Ramos (cell line): ENCODE results near the gene BRSK1.
"Not testable (repeated sequence)": the region's sequence is repeated elsewhere in the genome, so short reads cannot be mapped to it uniquely, and the experiment has no call there.

Source experiments
- in situ Hi-C: fragments of 300-500 bp; cut with MboI; formaldehyde crosslinking; loops from one replicate; pipeline ENCODE4 v1.14.3; 2022; ENCODE audit warnings: low sequenced_read_pairs; ENCODE audit not compliant: unreplicated experiment

BRSK1 gene

DNA sequence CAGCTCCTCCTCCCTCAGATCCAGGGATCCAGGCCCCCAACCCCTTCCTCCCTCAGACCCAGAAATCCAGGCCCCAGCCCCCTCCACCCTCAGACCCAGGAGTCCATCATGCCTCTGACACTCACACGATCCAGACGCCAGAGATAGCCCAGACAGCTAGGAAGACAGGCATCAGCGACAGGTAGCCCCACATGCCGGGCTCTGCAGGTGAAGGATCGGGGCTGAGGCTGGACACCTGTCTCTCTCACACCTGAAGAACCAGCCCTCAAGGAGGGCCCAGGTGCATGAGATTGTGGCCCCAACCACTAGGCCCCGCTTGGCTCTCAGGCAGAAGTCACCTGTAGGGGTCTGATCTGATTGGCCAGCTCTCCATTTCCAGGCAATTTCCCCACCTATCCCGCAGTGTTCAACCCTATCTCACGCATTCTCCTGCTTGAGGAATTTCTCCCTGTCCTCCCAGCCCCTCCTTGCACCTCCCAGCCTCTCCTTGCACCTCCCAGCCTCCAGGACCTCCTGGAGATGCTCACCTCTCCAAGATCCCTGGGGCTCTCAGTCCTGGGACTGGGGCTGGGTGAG is 37.1 kb downstream of the BRSK1 start:
- in situ Hi-C loops, result no loop called here

DNA sequence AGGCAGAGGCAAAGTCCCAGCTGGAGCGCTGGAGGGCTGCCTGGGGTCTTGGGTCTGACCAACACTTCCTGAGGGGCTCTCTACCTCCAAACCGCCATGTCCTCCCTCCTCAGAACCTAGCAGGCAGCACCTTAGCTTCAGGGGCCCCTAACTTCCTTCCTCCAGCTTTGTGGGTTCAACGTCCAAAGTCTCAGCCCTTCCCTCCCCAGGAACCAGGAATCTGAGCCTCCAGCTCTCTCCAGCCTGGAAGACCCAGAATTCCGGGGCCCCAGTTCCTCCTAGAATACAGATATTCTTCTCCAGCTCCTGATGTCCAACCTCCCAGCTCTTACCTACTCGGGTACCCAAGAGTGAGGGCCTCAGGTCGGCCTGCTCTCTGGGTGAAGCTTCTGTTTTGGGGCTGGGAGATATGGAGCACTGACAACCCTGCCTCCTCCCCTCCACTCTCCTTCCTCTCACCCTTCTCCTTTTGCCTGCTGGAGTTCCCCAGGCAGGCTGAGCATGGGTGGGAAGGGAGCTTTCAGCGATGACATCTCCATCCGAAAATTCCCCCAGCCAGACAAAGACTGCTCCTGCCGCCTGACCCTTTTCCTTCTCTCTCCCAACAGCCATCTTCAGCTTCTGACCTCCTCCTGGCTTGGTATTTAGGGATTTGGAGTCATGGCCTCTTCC is 37.8 kb downstream of the BRSK1 start:
- in situ Hi-C loops, result no loop called here

DNA sequence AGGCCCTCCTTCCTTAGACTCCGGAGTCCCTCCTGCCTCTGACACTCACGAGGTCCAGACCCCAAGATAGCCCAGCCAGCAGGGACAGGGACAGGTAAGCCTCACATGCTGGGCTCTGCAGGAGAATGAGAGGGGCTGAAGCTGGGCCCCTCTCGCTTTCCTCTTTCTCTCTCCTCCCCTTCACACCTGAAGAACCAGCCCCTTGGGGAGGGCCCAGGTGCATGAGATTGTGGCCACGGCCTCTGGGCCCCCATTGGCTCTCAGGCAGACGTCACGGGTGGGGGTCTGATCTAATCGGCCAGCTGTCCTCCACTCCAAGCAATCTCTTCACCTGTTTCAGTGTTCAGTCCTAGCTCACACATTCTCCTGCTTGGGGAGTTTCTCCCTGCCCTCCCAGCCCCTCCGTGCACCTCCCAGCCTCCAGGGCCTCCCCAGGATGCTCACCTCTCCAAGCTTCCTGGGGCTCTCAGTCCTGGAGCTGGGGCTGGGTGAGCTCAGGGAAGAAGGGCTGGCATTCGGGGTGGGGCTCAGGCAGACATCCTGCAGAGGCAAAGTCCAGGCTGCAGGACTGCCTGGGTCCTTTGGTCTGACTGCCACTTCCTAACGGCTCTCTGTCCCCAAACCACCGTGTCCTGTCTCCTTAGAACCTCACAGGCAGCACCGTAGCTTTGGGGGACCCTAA is 38.5 kb downstream of the BRSK1 start:
- in situ Hi-C loops, result no loop called here

DNA sequence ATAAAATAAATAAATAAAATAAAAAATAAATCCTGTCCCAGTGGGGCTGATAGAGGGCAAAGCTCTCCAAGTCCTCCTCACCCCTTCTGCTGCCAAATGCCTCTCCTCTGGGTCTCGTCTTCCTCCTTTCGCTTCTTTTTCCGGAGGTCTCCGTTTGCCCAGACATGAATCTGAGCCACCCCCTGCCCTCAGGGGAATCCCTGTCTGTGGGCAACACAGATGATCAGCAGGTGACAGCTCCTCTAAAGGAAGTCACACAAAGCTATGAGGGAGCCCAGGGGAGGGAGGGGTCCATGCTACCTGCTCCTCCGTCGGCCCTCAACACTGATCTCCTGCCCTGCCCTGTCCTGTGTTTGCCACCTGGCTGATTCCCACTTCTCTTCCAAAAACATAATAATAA is 40.9 kb downstream of the BRSK1 start:
- in situ Hi-C loops, result no loop called here

DNA sequence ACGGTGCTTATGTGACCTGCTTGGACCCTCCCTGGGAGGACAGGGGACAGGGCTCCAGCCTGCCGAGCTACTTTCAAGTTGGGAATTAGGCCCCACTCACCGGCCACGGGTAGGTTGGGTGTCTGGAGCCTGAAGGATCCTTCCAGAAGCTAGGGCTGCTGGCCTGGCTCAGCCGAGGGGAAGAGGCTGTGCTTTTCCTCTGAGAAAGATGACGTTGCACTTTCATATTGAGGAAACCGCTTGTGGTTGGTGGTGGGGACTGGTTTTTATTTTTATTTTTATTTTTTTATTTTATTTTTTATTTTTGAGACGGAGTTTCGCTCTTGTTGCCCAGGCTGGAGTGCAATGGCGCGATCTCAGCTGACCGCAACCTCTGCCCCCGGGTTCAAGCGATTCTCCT is 41.4 kb downstream of the BRSK1 start, which contains the start of gene TMEM150B:
TSS of gene TMEM150B (minus strand) at position 170 of the 400 bp plus-strand sequence. CDS start 4,305 bp downstream, outside the sequence.
- in situ Hi-C loops, result no loop called here

DNA sequence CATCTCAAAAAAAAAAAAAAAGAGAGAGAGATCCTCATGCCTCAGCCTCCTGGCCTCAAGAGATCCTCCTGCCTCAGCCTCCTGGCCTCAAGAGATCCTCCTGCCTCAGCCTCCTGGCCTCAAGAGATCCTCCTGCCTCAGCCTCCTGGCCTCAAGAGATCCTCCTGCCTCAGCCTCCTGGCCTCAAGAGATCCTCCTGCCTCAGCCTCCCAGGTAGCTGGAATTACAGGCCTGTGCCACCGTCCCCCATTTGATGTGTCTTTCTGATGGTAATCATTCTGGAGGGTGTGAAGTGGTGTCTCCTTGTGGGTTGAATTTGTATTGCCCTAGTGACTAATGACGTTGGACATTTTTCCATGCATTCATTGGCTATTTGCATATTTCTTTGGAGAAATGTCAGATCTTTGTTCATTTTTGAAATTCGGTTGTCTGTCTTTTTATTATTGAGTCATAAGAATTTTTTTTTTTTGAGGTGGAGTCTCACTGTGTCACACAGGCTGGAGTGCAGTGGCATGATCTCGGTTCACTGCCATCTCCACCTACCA is 45.0 kb downstream of the BRSK1 start:
- in situ Hi-C loops, result not testable (repeated sequence)

DNA sequence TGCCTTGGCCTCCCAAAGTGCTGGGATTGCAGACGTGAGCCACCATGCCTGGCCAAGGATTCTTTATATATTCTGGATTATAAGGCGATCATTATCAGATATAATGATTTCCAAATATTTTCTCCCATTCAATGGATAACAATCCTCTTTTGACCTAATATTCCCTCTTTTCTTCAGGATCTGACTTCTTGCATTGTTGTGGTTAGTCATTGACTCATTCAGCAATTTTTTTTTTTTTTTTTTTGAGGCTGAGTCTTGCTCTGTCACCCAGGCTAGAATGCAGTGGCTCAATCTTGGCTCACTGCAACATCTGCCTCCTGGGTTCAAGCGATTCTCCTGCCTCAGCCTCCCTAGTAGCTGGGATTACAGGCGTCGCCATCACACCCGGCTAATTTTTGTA is 46.0 kb downstream of the BRSK1 start:
- in situ Hi-C loops, result not testable (repeated sequence)

DNA sequence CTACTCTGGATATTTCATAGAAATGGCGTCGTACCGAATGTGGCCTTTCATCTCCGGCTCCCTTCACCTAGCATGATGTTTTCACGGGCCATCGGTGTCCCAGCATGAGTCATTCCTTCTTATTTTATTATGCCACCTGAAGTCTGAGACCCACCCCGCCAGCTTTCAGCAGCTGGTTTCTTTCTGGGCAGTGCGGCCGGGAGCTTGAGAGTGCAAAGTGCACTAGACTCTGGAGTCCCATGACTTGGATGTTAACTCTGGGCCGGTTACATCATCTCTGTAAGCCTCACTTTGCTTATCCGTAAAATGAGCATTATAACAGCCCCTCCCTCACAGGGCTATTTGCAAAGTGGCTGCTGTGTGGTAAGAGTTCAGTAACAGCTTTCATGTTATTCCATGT is 50.1 kb downstream of the BRSK1 start:
- in situ Hi-C loops, result no loop called here

DNA sequence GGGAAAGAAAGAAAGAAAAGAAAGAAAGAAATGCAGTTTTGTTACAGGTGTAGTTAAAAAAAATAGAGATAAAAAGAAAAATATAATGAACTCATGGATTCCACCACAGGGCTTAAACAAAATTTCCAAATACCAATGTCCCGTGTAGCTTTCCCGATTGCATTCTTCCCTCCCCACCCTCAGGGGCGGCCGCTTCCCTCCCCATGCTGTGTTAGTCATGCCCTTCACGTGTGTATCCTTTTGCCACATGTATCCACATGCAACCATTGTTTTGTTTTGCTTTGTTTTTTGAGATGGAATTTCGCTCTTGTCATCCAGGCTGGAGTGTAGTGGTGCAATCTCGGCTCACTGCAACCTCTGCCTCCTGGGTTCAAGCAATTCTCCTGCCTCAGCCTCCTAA is 52.3 kb downstream of the BRSK1 start:
- in situ Hi-C loops, result no loop called here

DNA sequence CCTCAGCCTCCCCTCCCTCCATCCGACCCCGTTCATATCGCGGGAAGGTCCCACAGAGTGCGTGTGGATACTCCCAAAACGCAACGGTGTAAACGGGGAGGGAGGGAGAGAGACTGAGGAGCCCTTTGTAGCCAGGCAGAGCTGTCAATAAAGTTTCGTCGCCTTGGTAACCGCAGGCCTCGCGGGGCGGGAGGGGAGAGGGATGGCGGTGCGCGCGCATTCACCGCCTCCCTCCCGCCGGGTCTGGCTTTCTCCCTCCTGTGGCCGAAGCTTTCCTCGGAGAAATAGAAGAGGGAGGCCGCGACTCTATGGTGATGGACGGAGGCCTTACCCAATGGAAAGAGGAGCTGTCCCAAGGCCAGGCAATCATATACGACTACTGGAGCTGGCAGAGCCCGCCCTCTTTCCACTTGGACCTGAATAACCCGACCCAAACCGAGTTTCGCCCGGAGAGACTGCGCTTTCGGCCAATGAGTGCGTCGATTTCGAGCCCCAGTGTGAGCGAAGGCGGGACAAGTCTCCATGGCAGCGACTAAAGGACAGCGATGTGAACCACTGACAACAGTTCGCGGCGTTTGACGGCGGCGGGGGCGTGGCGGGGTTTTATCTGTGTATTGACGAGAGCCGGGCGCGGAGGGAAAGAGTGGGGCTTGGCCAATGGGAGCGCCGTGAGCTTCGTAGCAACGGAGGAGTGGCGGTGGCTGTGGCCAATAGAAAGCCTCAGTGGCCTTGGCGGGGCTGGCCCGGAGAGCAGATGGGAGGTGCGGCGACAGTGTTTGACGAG is 55.5 kb downstream of the BRSK1 start, which contains the start of gene KMT5C:
TSS of gene KMT5C (plus strand) at position 772 of the 784 bp plus-strand sequence. CDS start 2,061 bp downstream, outside the sequence.
- in situ Hi-C loops, result no loop called here

DNA sequence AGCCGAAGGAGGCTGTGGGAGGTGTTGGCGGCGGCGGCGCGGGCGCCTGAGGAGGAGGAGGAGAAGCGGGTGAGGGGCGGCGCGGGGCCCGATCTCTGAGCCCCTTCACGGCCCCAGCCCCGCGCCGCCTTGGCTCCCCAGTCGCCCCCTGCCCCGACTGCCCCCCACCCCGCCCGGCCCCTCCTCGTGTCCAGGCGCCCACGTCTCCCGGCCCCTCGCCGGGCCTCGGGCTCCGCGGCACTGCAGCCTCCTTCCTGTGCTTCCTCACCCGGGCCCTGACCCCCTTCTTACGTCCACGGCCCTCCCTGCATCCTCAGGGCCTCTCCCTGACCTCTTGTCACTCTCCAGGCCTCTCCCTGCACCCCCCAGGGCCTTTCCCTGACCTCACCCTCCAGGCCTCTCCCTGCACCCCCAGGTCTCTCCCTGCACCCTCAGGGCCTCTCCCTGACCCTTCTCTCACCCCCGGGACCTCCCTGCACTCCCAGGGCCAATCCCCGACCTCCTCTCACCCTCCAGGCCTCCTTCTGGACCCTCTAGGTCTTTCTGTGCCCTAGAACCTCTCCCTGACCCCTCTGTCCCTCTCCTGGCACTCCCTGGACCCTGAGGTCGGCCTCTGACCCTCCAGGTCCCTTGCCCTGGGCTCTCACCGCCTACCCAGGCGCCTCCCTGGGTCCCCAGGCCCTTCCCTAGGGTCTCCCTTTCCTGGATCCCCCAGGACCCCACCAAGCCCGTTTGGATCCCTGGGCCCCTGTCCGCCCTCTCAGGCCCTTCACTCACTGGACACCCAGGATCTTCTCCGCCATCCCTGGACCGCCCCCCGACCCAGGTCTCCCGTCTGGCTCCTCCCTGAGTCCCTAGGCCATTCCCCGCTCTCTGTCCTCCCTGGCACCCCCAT is 56.3 kb downstream of the BRSK1 start:
- in situ Hi-C loops, result no loop called here

DNA sequence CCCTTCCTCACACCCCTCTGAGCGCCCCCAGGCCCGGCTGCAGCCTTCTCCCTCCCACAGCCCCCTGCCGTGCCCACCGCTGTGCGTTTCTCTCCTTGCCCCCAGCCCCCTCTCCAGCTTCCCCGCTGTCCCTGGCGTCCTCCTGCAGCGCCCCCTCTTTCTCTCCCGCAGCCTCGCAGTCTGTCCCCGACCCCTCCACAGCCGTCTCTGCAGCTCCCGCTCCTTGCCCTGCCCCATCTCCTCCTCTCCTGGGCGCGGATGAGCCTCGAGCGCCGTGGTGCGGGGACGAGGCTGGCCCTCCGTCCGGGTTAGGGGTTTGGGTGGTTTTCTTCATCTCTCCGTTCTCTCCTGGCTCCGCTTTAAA is 57.0 kb downstream of the BRSK1 start:
- in situ Hi-C loops, result no loop called here

DNA sequence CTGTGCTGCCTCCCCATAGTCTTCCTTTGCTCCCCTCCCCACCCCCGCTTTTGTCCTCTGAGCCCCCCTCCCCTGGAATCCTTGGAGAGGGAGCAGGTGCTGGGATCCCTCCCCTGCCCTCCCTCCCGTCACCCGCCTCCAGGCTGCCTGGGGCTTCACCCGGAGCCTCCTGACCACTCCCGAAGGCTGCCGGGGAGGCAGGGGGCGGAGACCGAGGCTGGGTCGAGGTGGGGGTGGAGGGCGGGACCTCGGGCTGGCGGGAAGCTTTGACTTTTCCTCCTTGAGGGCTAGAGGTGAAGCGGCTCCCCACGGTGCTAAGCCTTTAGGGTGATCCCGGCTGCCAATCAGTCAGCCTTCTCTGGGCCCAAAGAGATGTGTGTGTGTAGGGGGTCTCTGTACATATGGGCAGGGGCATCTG is 57.4 kb downstream of the BRSK1 start:
- in situ Hi-C loops, result no loop called here

DNA sequence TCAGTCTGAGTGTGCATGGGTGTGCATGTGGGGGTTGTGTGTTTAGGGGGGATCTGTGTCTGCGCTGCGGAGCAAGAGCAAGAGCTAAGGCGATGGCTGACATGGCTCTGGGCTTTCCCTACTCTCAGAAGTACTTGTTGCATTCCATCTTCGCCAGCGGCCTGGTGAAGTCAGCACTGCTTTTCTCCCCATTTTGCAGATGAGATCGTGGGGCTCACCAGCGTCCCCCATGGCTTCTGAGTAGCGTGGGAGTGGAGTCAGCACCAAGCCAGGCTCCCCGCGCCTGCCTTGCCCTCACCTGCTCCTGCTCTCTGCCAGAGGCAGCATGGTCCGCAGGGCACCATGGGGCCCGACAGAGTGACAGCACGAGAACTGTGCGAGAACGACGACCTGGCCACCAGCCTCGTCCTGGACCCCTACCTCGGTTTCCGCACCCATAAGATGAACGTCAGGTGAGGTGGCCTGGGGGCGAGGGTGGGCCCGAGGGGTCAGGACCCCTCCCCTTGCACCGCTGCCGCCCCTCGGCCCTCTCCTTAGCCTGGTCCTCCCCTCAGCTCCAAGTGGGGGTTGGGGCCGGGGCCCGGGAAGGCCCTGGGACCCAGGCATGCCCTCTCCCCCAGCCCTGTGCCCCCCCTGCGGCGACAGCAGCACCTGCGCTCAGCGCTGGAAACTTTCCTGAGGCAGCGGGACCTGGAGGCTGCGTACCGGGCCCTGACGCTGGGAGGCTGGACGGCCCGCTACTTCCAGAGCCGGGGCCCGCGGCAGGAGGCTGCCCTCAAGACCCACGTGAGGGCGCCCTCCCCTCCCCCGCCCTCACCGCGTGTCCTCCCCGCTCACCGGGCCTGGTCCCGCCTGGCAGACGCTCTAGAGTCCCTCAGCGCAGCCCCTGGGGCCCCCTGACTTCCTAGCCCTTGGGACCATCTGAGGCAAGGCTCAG is 58.1 kb downstream of the BRSK1 start:
- in situ Hi-C loops, result no loop called here

DNA sequence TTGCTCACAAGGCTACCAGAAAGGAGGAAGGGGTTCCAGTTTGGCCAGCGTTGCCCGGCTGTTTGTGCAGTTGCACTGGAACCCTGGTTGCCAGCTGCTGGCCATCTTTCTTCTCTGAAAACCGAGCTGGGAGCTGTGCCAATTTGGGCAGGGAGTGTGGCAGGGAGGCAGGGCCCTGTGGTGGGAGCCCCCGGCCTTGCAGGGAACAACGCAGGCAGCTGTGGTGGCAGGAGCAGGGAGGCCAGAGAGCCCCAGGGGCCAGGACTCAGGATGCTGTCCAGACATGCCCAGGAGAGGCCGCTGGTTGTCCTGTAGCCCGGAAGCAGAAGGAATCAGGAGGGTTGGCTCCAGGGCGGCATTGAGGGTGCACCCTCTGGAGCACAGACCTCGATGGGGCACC is 60.6 kb downstream of the BRSK1 start:
- in situ Hi-C loops, result no loop called here

DNA sequence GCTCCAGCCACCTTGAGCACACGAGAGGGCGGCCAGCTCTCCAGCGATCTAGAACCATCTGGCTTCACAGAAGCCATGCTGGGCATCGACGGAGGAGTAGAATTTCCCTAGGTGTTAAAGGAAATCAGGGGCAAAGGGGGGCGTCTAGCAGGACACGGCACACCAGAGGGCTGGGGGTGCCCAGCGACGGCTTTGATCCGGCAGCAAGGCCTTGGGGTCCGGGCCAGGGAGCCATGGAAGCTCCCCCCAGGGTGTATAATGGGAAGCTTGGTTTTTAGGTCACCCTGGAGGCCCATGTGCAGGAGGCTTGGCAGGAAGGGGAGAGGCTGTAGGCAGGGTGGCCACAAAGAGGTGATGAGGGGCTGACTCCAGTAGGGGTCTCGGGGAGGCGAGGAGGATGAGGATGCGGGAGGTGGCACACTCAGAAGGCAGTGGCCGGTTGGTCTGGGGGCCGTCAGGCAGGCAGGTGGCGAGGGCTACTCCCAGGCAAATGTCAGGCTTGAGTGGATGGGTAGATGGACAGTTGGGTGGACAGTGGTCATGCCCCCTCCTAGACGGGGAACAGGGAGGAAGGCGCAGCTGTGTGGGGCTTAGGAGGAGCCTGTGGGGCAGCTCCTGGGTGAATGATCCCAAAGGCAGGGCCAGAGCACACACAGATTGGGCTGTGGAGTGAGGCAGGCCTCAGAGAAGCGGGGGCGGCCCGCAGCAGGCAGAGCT is 61.5 kb downstream of the BRSK1 start:
- in situ Hi-C loops, result no loop called here

DNA sequence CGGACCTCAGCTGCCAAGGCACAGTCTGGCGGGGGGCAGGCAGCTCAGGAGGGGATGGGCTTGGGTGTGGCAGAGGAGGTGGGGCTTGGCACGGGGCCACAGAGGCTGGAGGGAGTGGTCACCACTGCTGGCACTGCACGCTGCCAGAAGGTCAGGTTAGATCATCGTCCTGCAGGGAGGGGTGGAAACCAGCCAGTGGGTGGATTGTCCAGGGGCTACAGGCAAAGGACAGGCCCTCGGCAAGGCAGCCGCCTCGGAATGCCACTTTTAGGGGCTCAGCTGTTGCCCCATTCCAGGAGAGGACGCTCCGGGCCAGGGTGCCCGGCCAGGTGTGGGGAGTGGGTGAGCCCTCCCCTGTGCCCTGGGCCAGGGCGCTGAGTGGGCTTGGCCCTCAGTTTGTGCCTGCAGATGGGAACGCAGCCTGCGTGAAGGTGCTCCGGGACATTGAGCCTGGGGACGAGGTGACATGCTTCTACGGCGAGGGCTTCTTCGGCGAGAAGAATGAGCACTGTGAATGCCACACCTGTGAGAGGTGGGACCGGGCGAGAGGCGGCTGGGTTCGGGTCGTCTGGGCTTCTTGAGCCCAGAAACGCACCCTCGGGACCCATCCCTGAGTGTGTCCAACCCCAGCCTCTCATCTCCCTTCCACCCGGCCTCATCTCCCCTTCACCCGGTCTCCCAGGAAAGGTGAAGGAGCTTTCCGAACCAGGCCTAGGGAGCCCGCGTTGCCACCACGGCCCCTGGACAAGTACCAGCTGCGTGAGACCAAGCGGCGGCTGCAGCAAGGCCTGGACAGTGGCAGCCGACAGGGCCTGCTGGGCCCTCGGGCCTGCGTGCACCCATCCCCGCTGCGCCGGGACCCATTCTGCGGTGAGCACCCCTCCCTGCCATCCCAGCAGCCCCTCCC is 62.3 kb downstream of the BRSK1 start:
- in situ Hi-C loops, result no loop called here
